ENCODE measurements around the gene PLA2G4E. TPM values are rescaled to one million over a fixed set of nuclear protein-coding genes. Genes with fewer than 3 reads are reported as not detected.

The PLA2G4E gene
- total and polyA plus RNA-seq, 7 donors: 0.01 to 0.34 (median 0.08) TPM; not detected in 2

- Histone ChIP-seq H3K9me3 (no peaks in the 10 kb centered on the region), H3K4me3 (no peak overlapping the region), H3K36me3 (ENCODE audit: insufficient read depth in 1 of 2, low read depth in 1 of 2) (no peaks in the 10 kb centered on the region), H3K27ac (no peak overlapping the region), H3K4me1 (peaks cover 8% of the 10 kb centered on the region), H3K27me3 (ENCODE audit: insufficient read depth in 3 of 3, low read length in 2 of 3) (no peaks in the 10 kb centered on the region)
- TF ChIP-seq, protein P1, sequence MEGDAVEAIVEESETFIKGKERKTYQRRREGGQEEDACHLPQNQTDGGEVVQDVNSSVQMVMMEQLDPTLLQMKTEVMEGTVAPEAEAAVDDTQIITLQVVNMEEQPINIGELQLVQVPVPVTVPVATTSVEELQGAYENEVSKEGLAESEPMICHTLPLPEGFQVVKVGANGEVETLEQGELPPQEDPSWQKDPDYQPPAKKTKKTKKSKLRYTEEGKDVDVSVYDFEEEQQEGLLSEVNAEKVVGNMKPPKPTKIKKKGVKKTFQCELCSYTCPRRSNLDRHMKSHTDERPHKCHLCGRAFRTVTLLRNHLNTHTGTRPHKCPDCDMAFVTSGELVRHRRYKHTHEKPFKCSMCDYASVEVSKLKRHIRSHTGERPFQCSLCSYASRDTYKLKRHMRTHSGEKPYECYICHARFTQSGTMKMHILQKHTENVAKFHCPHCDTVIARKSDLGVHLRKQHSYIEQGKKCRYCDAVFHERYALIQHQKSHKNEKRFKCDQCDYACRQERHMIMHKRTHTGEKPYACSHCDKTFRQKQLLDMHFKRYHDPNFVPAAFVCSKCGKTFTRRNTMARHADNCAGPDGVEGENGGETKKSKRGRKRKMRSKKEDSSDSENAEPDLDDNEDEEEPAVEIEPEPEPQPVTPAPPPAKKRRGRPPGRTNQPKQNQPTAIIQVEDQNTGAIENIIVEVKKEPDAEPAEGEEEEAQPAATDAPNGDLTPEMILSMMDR (IDR thresholded peaks at IDR 0.05): no peak
- no peak for ATAC-seq
- intact Hi-C loops (cut with DNase I): no loop called here
- no peak for DNase-seq
- 84 to 89% (median 86%) methylated on average over 22 of the region's 22 CpGs for WGBS, 3 donors
These were observed 79.0 kb downstream of the PLA2G4E start for GRCh38 chr15:41941644-41942415.

DNA sequence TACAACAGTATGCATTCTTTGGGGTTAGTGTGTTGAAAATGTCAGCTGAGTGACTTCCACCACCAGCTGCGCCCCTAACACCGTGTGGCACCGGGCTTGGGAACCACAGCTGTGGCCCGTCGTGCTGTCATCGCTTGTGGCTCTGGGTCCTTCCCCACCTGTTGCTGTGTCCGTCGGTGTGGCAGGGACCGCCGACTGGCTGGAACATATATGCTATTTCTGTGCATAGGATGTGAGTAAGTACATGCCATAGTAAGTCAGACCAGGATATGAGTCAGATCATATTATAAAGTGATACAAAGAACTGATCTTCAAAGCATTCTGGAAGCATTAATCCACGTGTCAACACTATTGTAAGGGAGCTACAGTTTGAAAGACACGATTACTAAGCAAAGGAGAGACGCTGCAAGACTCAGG, 80.4 kb downstream of the PLA2G4E start:
- TF ChIP-seq, protein P1 (IDR thresholded peaks at IDR 0.05): no peak
- Histone ChIP-seq H3K36me3 (ENCODE audit: insufficient read depth in 1 of 2, low read depth in 1 of 2) (no peaks in the 10 kb centered on the region), H3K4me1 (peaks cover 11% of the 10 kb centered on the region), H3K4me3 (no peak overlapping the region), H3K9me3 (no peaks in the 10 kb centered on the region), H3K27ac (no peak overlapping the region), H3K27me3 (ENCODE audit: insufficient read depth in 3 of 3, low read length in 2 of 3) (no peaks in the 10 kb centered on the region)
- 41 to 55% (median 47%) methylated on average over 13 of the region's 13 CpGs for WGBS, 3 donors
- intact Hi-C loops (cut with DNase I): no loop called here
- ATAC-seq: peak; percentile 43 to 95 (median 70)
- peak in 1 of 2 donors; percentile 59 for DNase-seq

GRCh38 chr15:41939986-41940385, 80.9 kb downstream of the PLA2G4E start:
- Histone ChIP-seq H3K9me3 (no peaks in the 10 kb centered on the region), H3K27ac (no peak overlapping the region), H3K4me1 (peaks cover 11% of the 10 kb centered on the region), H3K36me3 (ENCODE audit: insufficient read depth in 1 of 2, low read depth in 1 of 2) (no peaks in the 10 kb centered on the region), H3K4me3 (no peak overlapping the region), H3K27me3 (ENCODE audit: insufficient read depth in 3 of 3, low read length in 2 of 3) (no peaks in the 10 kb centered on the region)
- DNase-seq: no peak
- intact Hi-C loops (cut with DNase I): no loop called here
- TF ChIP-seq, protein P1 (IDR thresholded peaks at IDR 0.05): no peak
- 86 to 90% (median 87%) methylated on average over 9 of the region's 9 CpGs for WGBS, 3 donors
- ATAC-seq: no peak

GRCh38 chr15:41937568-41937923, 83.3 kb downstream of the PLA2G4E start:
- TF ChIP-seq, protein P1 (IDR thresholded peaks at IDR 0.05): no peak
- no peak overlapping the region for H3K4me3 ChIP-seq
- H3K36me3 ChIP-seq (ENCODE audit: insufficient read depth in 1 of 2, low read depth in 1 of 2): no peaks in the 10 kb centered on the region
- no peak for DNase-seq
- H3K4me1 ChIP-seq: peaks cover 20% of the 10 kb centered on the region
- WGBS, 3 donors: 77 to 82% (median 80%) methylated on average over 4 of the region's 4 CpGs
- no peaks in the 10 kb centered on the region for H3K9me3 ChIP-seq
- H3K27ac ChIP-seq: peak overlapping the region; percentile 60
- H3K27me3 ChIP-seq (ENCODE audit: insufficient read depth in 3 of 3, low read length in 2 of 3): no peaks in the 10 kb centered on the region
- intact Hi-C loops (cut with DNase I): no loop called here
- ATAC-seq: no peak
